WTC11 (cell line): ENCODE results near the gene ZNF440. TPM values are rescaled to one million over a fixed set of nuclear protein-coding genes. Genes with fewer than 3 reads are reported as not detected.
A peak's percentile ranks its signal among the peaks of the same experiment; 100 is the strongest.

Source experiments
- ATAC-seq: fragments of 200-7000 bp; cut with Tn5 transposase; 2 replicates; pipeline ENCODE4 v1.10.0; 2021; ENCODE audit warnings: mild to moderate bottlenecking, moderate library complexity
- CTCF ChIA-PET: fragments of 300-600 bp; sonication (Branson Sonifier 250); formaldehyde crosslinking; loops from one replicate; lab custom pipeline; 2021; ENCODE audit warnings: antibody characterized with exemption; lab: Charles Lee
- POLR2A ChIA-PET: fragments of 350-600 bp; sonication (Branson Sonifier 250); formaldehyde crosslinking; loops from one replicate; lab custom pipeline; 2021; ENCODE audit warnings: antibody characterized with exemption; lab: Charles Lee
- DNase-seq: peaks from one replicate; pipeline ENCODE4 v3.0.0; 2021; ENCODE audit warnings: low spot score
- H3K27ac Mint-ChIP-seq: 2 replicates; pipeline ENCODE4 v1.8.0; 2021; ENCODE audit warnings: mixed read lengths
- H3K27me3 Mint-ChIP-seq: 2 replicates; pipeline ENCODE4 v1.8.0; 2021; ENCODE audit warnings: low read depth, mild to moderate bottlenecking, moderate library complexity, mixed read lengths
- H3K36me3 Mint-ChIP-seq: 2 replicates; pipeline ENCODE4 v1.8.0; 2021; ENCODE audit warnings: mixed read lengths
- H3K4me1 Mint-ChIP-seq: 2 replicates; pipeline ENCODE4 v1.8.0; 2022; ENCODE audit warnings: mixed read lengths
- H3K4me3 Mint-ChIP-seq: 2 replicates; pipeline ENCODE4 v1.8.0; 2021; ENCODE audit warnings: mild to moderate bottlenecking, moderate library complexity, mixed read lengths
- H3K9me3 Mint-ChIP-seq: 2 replicates; pipeline ENCODE4 v1.8.0; 2021; ENCODE audit warnings: mixed read lengths
- ATF3 ChIP-seq: sonication (generic); formaldehyde crosslinking; conservative IDR thresholded peaks from 2 replicates; pipeline ENCODE4 v1.8.1; 2022; ENCODE audit warnings: mild to moderate bottlenecking, missing genetic modification reagents
- ATF6 ChIP-seq: sonication (generic); formaldehyde crosslinking; IDR thresholded peaks from 2 replicates; pipeline ENCODE4 v1.8.1; 2023; ENCODE audit warnings: mild to moderate bottlenecking, missing genetic modification reagents
- CBFB ChIP-seq: sonication (generic); formaldehyde crosslinking; IDR thresholded peaks from 2 replicates; pipeline ENCODE4 v1.8.1; 2022; ENCODE audit warnings: mild to moderate bottlenecking, low read depth, missing genetic modification reagents
- CDX4 ChIP-seq: fragments of 250-450 bp; sonication (Bioruptor Pico); IDR thresholded peaks from 2 replicates; pipeline ENCODE4 v1.9.0; 2021; ENCODE audit warnings: moderate library complexity, mild to moderate bottlenecking, inconsistent platforms, borderline replicate concordance
- CTCF ChIP-seq: fragments of 200-600 bp; IDR thresholded peaks from 2 replicates; pipeline ENCODE4 v1.8.0; 2022; ENCODE audit warnings: antibody characterized with exemption
- E2F5 ChIP-seq: sonication (generic); formaldehyde crosslinking; IDR thresholded peaks from 2 replicates; pipeline ENCODE4 v1.8.1; 2022; ENCODE audit warnings: mild to moderate bottlenecking, moderate library complexity, missing genetic modification reagents
- FOXK1 ChIP-seq: sonication (generic); formaldehyde crosslinking; IDR thresholded peaks from 2 replicates; pipeline ENCODE4 v1.8.0; 2022; ENCODE audit warnings: mild to moderate bottlenecking, moderate library complexity, missing genetic modification reagents
- FOXP1 ChIP-seq: sonication (generic); formaldehyde crosslinking; IDR thresholded peaks from 2 replicates; pipeline ENCODE4 v1.8.0; 2022; ENCODE audit warnings: missing genetic modification reagents, mild to moderate bottlenecking, moderate library complexity, borderline replicate concordance
- HMGXB4 ChIP-seq: sonication (generic); formaldehyde crosslinking; IDR thresholded peaks from 2 replicates; pipeline ENCODE4 v1.8.1; 2023; ENCODE audit warnings: mild to moderate bottlenecking, moderate library complexity, missing genetic modification reagents
- JAZF1 ChIP-seq: fragments of 250-450 bp; sonication (Bioruptor Pico); IDR thresholded peaks from 2 replicates; pipeline ENCODE4 v1.9.0; 2021; ENCODE audit warnings: moderate library complexity, mild to moderate bottlenecking, inconsistent platforms
- JUN ChIP-seq: sonication (generic); formaldehyde crosslinking; IDR thresholded peaks from 2 replicates; pipeline ENCODE4 v1.8.0; 2023; ENCODE audit warnings: mild to moderate bottlenecking, missing genetic modification reagents
- NR2C2 ChIP-seq: sonication (generic); formaldehyde crosslinking; IDR thresholded peaks from 2 replicates; pipeline ENCODE4 v1.8.0; 2022; ENCODE audit warnings: mild to moderate bottlenecking, missing genetic modification reagents
- NR3C1 ChIP-seq: sonication (generic); formaldehyde crosslinking; conservative IDR thresholded peaks from 2 replicates; pipeline ENCODE4 v1.8.1; 2023; ENCODE audit warnings: low read depth, mild to moderate bottlenecking, missing genetic modification reagents
- RELA ChIP-seq: sonication (generic); formaldehyde crosslinking; IDR thresholded peaks from 2 replicates; pipeline ENCODE4 v1.8.1; 2022; ENCODE audit warnings: missing genetic modification reagents, mild to moderate bottlenecking, borderline replicate concordance
- SMAD4 ChIP-seq: sonication (generic); formaldehyde crosslinking; IDR thresholded peaks from 2 replicates; pipeline ENCODE4 v1.8.0; 2022; ENCODE audit warnings: mild to moderate bottlenecking, missing genetic modification reagents
- SP1 ChIP-seq: sonication (generic); formaldehyde crosslinking; conservative IDR thresholded peaks from 2 replicates; pipeline ENCODE4 v1.8.1; 2022; ENCODE audit warnings: missing genetic modification reagents
- TEAD1 ChIP-seq: sonication (generic); formaldehyde crosslinking; IDR thresholded peaks from 2 replicates; pipeline ENCODE4 v1.8.0; 2022; ENCODE audit warnings: mild to moderate bottlenecking, missing genetic modification reagents
- USF2 ChIP-seq: sonication (generic); formaldehyde crosslinking; IDR thresholded peaks from 2 replicates; pipeline ENCODE4 v1.8.1; 2023; ENCODE audit warnings: mild to moderate bottlenecking, missing genetic modification reagents, moderate library complexity
- ZMAT4 ChIP-seq: fragments of 250-450 bp; sonication (Bioruptor Pico); IDR thresholded peaks from 2 replicates; pipeline ENCODE4 v1.9.0; 2021; ENCODE audit warnings: mild to moderate bottlenecking
- ZNF232 ChIP-seq: sonication (generic); formaldehyde crosslinking; IDR thresholded peaks from 2 replicates; pipeline ENCODE4 v1.8.0; 2022; ENCODE audit warnings: mild to moderate bottlenecking, missing genetic modification reagents
- ZNF423 ChIP-seq: fragments of 250-450 bp; sonication (Bioruptor Pico); IDR thresholded peaks from 2 replicates; pipeline ENCODE4 v2.1.2; 2022; ENCODE audit warnings: mild to moderate bottlenecking, moderate library complexity
- total RNA-seq: library from RNA; stranded (reverse); gene quantifications from 3 replicates; pipeline ENCODE4 v1.2.3, GENCODE V29; 2021

Gene ZNF440
- total RNA-seq, 1 experiment from 2014 or later = 16.4 TPM

GRCh38 chr19:11797491-11797890 is 16.6 kb upstream of the ZNF440 start:
- CTCF ChIA-PET = interaction anchor here (0.5 to 4.1 kb wide), 64 partner anchors 11 to 885 kb away, joined by 3 to 100 read pairs (median 5); partner anchors contain the start of genes ZNF20, ZNF433, ZNF439 and ZNF440
- H3K9me3 Mint-ChIP-seq = no peaks in the 10 kb centered on the region
- DNase-seq = peak; percentile 80
- POLR2A ChIA-PET = interaction anchor here (0.7 to 1.3 kb wide), 6 partner anchors 15 to 255 kb away, joined by 3 to 6 read pairs (median 3); partner anchors contain the start of genes ZNF440, ZNF69 and ZNF878
- H3K4me3 Mint-ChIP-seq = peak overlapping the region; percentile 84
- no peaks in the 10 kb centered on the region for H3K36me3 Mint-ChIP-seq
- peak; percentile 46 for ATAC-seq
- peaks cover 18% of the 10 kb centered on the region for H3K4me1 Mint-ChIP-seq
- H3K27me3 Mint-ChIP-seq = peaks cover 49% of the 10 kb centered on the region
- peak overlapping the region; percentile 88 for H3K27ac Mint-ChIP-seq
- TF ChIP-seq ZMAT4 (no peak), CBFB (CRISPR knock-in tag) (no peak), CDX4 (CRISPR knock-in tag) (no peak), RELA (CRISPR knock-in tag) (no peak), CTCF (peak; percentile 87), SMAD4 (CRISPR knock-in tag) (no peak), ZNF423 (peak; percentile 99), ATF6 (CRISPR knock-in tag) (no peak), FOXP1 (CRISPR knock-in tag) (no peak), NR2C2 (CRISPR knock-in tag) (no peak), FOXK1 (0 out of 2 replicates have a peak, but pooled peaks have one; percentile 22), ATF3 (CRISPR knock-in tag) (no peak), NR3C1 (CRISPR knock-in tag) (no peak), USF2 (no peak)
- TF ChIP-seq, all 79 proteins: peak for 3

GRCh38 chr19:11798391-11799330 is 15.4 kb upstream of the ZNF440 start, which contains the start of gene ZNF491:
Gene ZNF491 (plus strand): TSS chr19:11798523. CDS start chr19:11805954, 7,431 bp downstream.
- Mint-ChIP-seq H3K27me3 (peaks cover 46% of the 10 kb centered on the region), H3K9me3 (no peaks in the 10 kb centered on the region), H3K4me3 (peak within 1 kb of the TSS; percentile 84), H3K36me3 (no peaks in the 10 kb centered on the region), H3K27ac (peak within 1 kb of the TSS; percentile 88), H3K4me1 (peaks cover 18% of the 10 kb centered on the region)
- peak; percentile 98 for ATAC-seq
- ChIA-PET POLR2A (interaction anchor here (0.6 to 1.3 kb wide), 8 partner anchors 14 to 254 kb away, joined by 3 to 6 read pairs (median 3); partner anchors contain the start of genes ZNF440, ZNF69 and ZNF878), CTCF (interaction anchor here (0.8 to 4.1 kb wide), 42 partner anchors 13 to 874 kb away, joined by 3 to 100 read pairs (median 6); partner anchors contain the start of genes ZNF20, ZNF433, ZNF439 and ZNF440)
- DNase-seq = peak; percentile 97
- TF ChIP-seq ZNF232 (CRISPR knock-in tag) = no peak
- TF ChIP-seq SP1 = 0 out of 2 replicates have a peak, but pooled peaks have one; percentile 19
- TF ChIP-seq JUN (CRISPR knock-in tag) = no peak
- no peak for TF ChIP-seq JAZF1
- TF ChIP-seq HMGXB4 (CRISPR knock-in tag) = peak; percentile 84
- TF ChIP-seq TEAD1 (CRISPR knock-in tag) = no peak
- TF ChIP-seq NR3C1 (CRISPR knock-in tag) = no peak
- TF ChIP-seq E2F5 (CRISPR knock-in tag) = 0 out of 2 replicates have a peak, but pooled peaks have one; percentile 24
- no peak for TF ChIP-seq ATF6 (CRISPR knock-in tag)
